Measurements from ENCODE around the gene BRAF.

Gene BRAF

DNA sequence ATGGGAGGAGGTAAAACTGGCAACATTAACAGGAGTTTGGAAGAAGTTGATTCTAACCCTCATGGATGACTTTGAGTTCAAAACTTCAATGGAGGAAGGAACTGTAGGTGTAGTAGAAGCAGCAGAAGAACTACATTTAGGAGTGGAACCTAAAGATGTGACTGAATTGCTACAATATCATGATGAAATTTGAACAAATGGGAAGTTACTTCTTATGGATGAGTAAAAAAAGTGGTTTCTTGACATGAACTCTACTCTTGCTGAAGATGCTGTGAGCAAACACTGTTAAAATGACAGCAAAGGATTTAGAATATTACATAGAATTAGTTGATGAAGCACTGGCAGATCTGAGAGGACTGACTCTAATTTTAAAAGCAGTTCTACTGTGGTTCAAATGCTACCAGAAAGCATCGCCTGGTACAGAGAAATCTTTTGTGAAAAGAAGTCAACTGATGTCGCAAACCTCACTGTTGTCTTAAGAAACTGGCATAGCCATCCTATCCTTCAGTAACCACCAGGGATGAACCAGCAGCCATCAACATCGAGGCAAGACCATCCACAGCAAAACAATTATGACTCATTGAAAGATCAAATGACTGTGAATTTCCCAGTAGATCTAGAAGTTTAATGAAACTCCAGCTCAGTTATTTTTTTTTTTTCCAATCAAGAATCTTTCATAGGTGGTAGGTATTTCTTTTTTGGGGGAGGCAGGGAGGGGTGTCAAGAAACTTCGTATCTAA lies 20.8 kb downstream of the BRAF start:
- Histone ChIP-seq H3K36me3 (ENCODE audit: low read length) (no peaks in the 10 kb centered on the region), H3K4me3 (ENCODE audit: insufficient read depth, low read length, poor library complexity, severe bottlenecking) (no peak overlapping the region), H3K9me3 (ENCODE audit: insufficient read depth, low read length) (no peaks in the 10 kb centered on the region), H3K79me2 (ENCODE audit: insufficient read depth, low read length) (peaks cover 49% of the 10 kb centered on the region), H3K4me2 (ENCODE audit: low read depth, low read length, poor library complexity, severe bottlenecking) (no peak overlapping the region), H3K27me3 (ENCODE audit: low read length) (no peaks in the 10 kb centered on the region), H3K9ac (ENCODE audit: low read length) (no peak overlapping the region), H3K27ac (ENCODE audit: low read depth, low read length) (no peak overlapping the region), H2AFZ (ENCODE audit: low read depth, low read length, severe bottlenecking) (no peak overlapping the region), H4K20me1 (ENCODE audit: low read depth, low read length) (0 out of 2 replicates have a peak, but pooled peaks cover 4% of the 10 kb centered on the region), H3F3A (ENCODE audit: insufficient read depth) (no peaks in the 10 kb centered on the region), H3K9me2 (replicated peaks; ENCODE audit: insufficient read depth, low read length) (no peaks in the 10 kb centered on the region)
- no peak for TF ChIP-seq EZH2phosphoT487 (conservative IDR thresholded peaks at IDR 0.05; ENCODE audit: low read length)

DNA sequence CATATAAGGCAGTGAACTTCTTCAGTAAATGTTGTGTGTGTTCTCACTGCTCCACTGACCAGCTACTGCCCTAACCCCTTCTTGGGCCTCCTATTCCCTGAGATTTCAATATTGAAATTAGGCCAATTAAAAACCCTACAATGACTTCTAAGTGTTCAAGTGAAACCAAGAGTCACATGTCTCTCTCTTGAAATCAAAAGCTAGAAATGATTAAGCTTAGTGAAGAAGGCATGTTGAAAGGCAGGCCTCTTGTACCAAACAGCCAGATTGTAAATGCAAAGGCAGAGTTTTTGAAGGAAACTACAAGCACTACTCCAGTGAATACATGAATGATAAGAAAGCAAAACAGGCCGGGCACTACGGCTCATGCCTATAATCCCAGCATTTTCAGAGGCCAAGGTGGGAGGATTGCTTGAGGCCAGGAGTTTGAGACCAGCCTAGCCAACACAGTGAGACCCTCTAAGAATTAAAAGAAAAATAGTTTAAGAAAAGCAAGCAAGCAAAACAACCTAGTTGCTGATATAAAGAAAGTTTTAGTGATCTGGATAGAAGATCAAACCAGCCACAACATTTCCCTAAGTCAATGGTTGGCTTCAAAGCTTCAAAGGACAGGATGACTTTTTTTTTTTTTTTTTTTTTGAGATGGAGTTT lies 22.3 kb downstream of the BRAF start:
- Histone ChIP-seq H3F3A (ENCODE audit: insufficient read depth) (no peaks in the 10 kb centered on the region), H4K20me1 (ENCODE audit: low read depth, low read length) (0 out of 2 replicates have a peak, but pooled peaks cover 4% of the 10 kb centered on the region), H3K36me3 (ENCODE audit: low read length) (no peaks in the 10 kb centered on the region), H3K4me3 (ENCODE audit: insufficient read depth, low read length, poor library complexity, severe bottlenecking) (no peak overlapping the region), H3K9ac (ENCODE audit: low read length) (no peak overlapping the region), H3K27ac (ENCODE audit: low read depth, low read length) (no peak overlapping the region), H3K4me2 (ENCODE audit: low read depth, low read length, poor library complexity, severe bottlenecking) (no peak overlapping the region), H3K9me2 (replicated peaks; ENCODE audit: insufficient read depth, low read length) (no peaks in the 10 kb centered on the region), H3K79me2 (ENCODE audit: insufficient read depth, low read length) (peaks cover 44% of the 10 kb centered on the region; the same call in 1 of the 2 replicates), H3K9me3 (ENCODE audit: insufficient read depth, low read length) (no peaks in the 10 kb centered on the region), H2AFZ (ENCODE audit: low read depth, low read length, severe bottlenecking) (no peak overlapping the region), H3K27me3 (ENCODE audit: low read length) (no peaks in the 10 kb centered on the region)
- TF ChIP-seq EZH2phosphoT487 (conservative IDR thresholded peaks at IDR 0.05; ENCODE audit: low read length), result no peak
- TF ChIP-seq, protein P1, sequence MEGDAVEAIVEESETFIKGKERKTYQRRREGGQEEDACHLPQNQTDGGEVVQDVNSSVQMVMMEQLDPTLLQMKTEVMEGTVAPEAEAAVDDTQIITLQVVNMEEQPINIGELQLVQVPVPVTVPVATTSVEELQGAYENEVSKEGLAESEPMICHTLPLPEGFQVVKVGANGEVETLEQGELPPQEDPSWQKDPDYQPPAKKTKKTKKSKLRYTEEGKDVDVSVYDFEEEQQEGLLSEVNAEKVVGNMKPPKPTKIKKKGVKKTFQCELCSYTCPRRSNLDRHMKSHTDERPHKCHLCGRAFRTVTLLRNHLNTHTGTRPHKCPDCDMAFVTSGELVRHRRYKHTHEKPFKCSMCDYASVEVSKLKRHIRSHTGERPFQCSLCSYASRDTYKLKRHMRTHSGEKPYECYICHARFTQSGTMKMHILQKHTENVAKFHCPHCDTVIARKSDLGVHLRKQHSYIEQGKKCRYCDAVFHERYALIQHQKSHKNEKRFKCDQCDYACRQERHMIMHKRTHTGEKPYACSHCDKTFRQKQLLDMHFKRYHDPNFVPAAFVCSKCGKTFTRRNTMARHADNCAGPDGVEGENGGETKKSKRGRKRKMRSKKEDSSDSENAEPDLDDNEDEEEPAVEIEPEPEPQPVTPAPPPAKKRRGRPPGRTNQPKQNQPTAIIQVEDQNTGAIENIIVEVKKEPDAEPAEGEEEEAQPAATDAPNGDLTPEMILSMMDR (IDR thresholded peaks at IDR 0.05; ENCODE audit: insufficient read depth, low read length, poor library complexity, severe bottlenecking), result no peak

DNA sequence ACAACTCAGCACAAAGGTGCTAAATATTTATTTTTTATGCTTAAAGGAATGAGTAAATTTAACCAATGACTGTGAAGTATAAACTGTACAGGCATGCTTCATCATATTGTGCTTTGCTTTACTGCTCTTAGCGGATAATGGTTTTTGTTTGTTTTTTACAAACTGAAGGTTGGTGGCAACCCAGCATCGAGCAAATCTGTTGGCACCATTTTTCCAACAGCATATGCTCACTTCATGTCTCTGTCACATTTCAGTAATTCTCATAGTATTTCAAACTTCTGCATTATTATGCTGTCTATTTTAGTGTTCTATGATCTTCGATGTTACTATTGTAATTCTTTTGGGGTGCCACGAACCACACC lies 22.8 kb downstream of the BRAF start:
- H2AFZ ChIP-seq (ENCODE audit: low read depth, low read length, severe bottlenecking), result no peak overlapping the region
- H4K20me1 ChIP-seq (ENCODE audit: low read depth, low read length), result 0 out of 2 replicates have a peak, but pooled peaks cover 4% of the 10 kb centered on the region
- H3K9me3 ChIP-seq (ENCODE audit: insufficient read depth, low read length), result no peaks in the 10 kb centered on the region
- H3K4me3 ChIP-seq (ENCODE audit: insufficient read depth, low read length, poor library complexity, severe bottlenecking), result no peak overlapping the region
- no peaks in the 10 kb centered on the region for H3K9me2 ChIP-seq (replicated peaks; ENCODE audit: insufficient read depth, low read length)
- H3F3A ChIP-seq (ENCODE audit: insufficient read depth), result no peaks in the 10 kb centered on the region
- TF ChIP-seq EZH2phosphoT487 (conservative IDR thresholded peaks at IDR 0.05; ENCODE audit: low read length), result no peak
- TF ChIP-seq, protein P1 (IDR thresholded peaks at IDR 0.05; ENCODE audit: insufficient read depth, low read length, poor library complexity, severe bottlenecking), result no peak
- peaks cover 43% of the 10 kb centered on the region; the same call in 1 of the 2 replicates for H3K79me2 ChIP-seq (ENCODE audit: insufficient read depth, low read length)
- H3K27me3 ChIP-seq (ENCODE audit: low read length), result no peaks in the 10 kb centered on the region
- H3K27ac ChIP-seq (ENCODE audit: low read depth, low read length), result no peak overlapping the region
- H3K9ac ChIP-seq (ENCODE audit: low read length), result no peak overlapping the region
- H3K36me3 ChIP-seq (ENCODE audit: low read length), result no peaks in the 10 kb centered on the region
- no peak overlapping the region for H3K4me2 ChIP-seq (ENCODE audit: low read depth, low read length, poor library complexity, severe bottlenecking)

DNA sequence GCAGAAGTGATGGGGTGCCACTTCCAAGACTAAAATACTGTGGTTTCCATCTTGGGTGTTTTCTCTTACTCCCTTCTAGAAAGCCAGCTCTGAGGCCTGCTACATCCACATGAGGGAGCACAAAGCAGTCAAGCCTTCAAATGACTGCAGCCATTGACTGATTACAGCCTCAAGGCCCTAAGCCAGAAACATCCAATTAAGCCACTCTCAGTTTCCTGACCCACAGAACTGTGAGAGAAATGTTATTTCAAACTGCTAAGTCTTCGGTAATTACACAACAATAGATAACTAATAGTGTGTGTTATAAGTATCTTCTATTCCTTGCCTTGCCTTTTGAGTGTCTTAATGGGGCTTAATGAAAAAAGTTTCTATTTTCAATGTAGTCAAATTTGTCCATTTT lies 24.8 kb downstream of the BRAF start:
- no peak overlapping the region for H3K27ac ChIP-seq (ENCODE audit: low read depth, low read length)
- H3K27me3 ChIP-seq (ENCODE audit: low read length), result no peaks in the 10 kb centered on the region
- no peaks in the 10 kb centered on the region for H3K9me3 ChIP-seq (ENCODE audit: insufficient read depth, low read length)
- no peaks in the 10 kb centered on the region for H3F3A ChIP-seq (ENCODE audit: insufficient read depth)
- peaks cover 39% of the 10 kb centered on the region for H3K79me2 ChIP-seq (ENCODE audit: insufficient read depth, low read length)
- H3K9me2 ChIP-seq (replicated peaks; ENCODE audit: insufficient read depth, low read length), result no peaks in the 10 kb centered on the region
- H3K4me3 ChIP-seq (ENCODE audit: insufficient read depth, low read length, poor library complexity, severe bottlenecking), result no peak overlapping the region
- no peak overlapping the region for H2AFZ ChIP-seq (ENCODE audit: low read depth, low read length, severe bottlenecking)
- H3K9ac ChIP-seq (ENCODE audit: low read length), result no peak overlapping the region
- H4K20me1 ChIP-seq (ENCODE audit: low read depth, low read length), result no peaks in the 10 kb centered on the region
- no peak overlapping the region for H3K4me2 ChIP-seq (ENCODE audit: low read depth, low read length, poor library complexity, severe bottlenecking)
- H3K36me3 ChIP-seq (ENCODE audit: low read length), result no peaks in the 10 kb centered on the region
- no peak for TF ChIP-seq EZH2phosphoT487 (conservative IDR thresholded peaks at IDR 0.05; ENCODE audit: low read length)
- TF ChIP-seq, protein P1 (IDR thresholded peaks at IDR 0.05; ENCODE audit: insufficient read depth, low read length, poor library complexity, severe bottlenecking), result no peak

Measured in SU-DHL-6 (cell line).